GM12878 (cell line): ENCODE data around the gene TMEM214. TPM values are rescaled to one million over a fixed set of nuclear protein-coding genes. Genes with fewer than 3 reads are reported as not detected.

ENCODE experiments used
- ATAC-seq: fragments of 200-7000 bp; cut with Tn5 transposase; 3 replicates; pipeline ENCODE4 v1.9.1; 2020; ENCODE audit warnings: mild to moderate bottlenecking, moderate library complexity
- BruUV-seq: library from RNA; stranded (reverse); fragments of 400-500 nt; replicated peaks from 2 replicates; lab custom pipeline; 2021; lab: Mats Ljungman, UMichigan
- CTCF ChIA-PET: fragments of 300-600 bp; sonication (Branson Sonifier 250); formaldehyde crosslinking; extraction: SDS; loops from one replicate; lab custom pipeline; 2021; ENCODE audit warnings: inconsistent platforms; lab: Yijun Ruan, JAX
- POLR2A ChIA-PET: fragments of 350-600 bp; formaldehyde crosslinking; extraction: SDS; loops from one replicate; lab custom pipeline; 2021; ENCODE audit warnings: inconsistent platforms; lab: Charles Lee
- RAD21 ChIA-PET: fragments of 300-600 bp; sonication (Branson Sonifier 250); formaldehyde crosslinking; loops from one replicate; lab custom pipeline; 2023; ENCODE audit warnings: antibody characterized with exemption; ENCODE audit not compliant: unreplicated experiment; lab: Charles Lee
- SMC1A ChIA-PET: fragments of 300-600 bp; sonication (Branson Sonifier 250); formaldehyde crosslinking; loops from one replicate; lab custom pipeline; 2023; ENCODE audit not compliant: unreplicated experiment, uncharacterized antibody; lab: Charles Lee
- DNase-seq: peaks from one replicate; pipeline ENCODE4 v3.0.0-alpha.2; 2011; ENCODE audit warnings: low read depth, low spot score
- FAIRE-seq: peaks from 3 replicates; lab custom pipeline; 2011; peaks lifted over from hg19 to GRCh38; lab: Jason Lieb, UNC
- H2AFZ ChIP-seq: 2 replicates; pipeline ENCODE4 v1.6.0; 2011; ENCODE audit warnings: low read depth, low read length, control low read depth; ENCODE audit not compliant: control insufficient read depth
- H3K27ac ChIP-seq: 2 replicates; pipeline ENCODE4 v1.5.1; 2011; ENCODE audit warnings: control low read depth; ENCODE audit not compliant: control insufficient read depth, insufficient read depth
- H3K27me3 ChIP-seq, 2 experiments: replicated peaks in 1 of 2; 2 replicates each; pipeline versions ENCODE4 v1.6.0 to v1.6.1; 2011; ENCODE audit warnings: low read length in 1 of 2; ENCODE audit not compliant: control insufficient read depth in 2 of 2, insufficient read depth in 2 of 2
- H3K36me3 ChIP-seq, 2 experiments: 2 replicates each; pipeline ENCODE4 v1.5.1; 2011; ENCODE audit warnings: low read length in 1 of 2; ENCODE audit not compliant: control insufficient read depth in 2 of 2, insufficient read depth in 2 of 2
- H3K4me1 ChIP-seq: 2 replicates; pipeline ENCODE4 v1.6.1; 2011; ENCODE audit warnings: mild to moderate bottlenecking, low read length, moderate library complexity, mixed read lengths; ENCODE audit not compliant: control insufficient read depth, insufficient read depth
- H3K4me2 ChIP-seq: 2 replicates; pipeline ENCODE4 v1.6.0; 2011; ENCODE audit warnings: control low read depth; ENCODE audit not compliant: control insufficient read depth, insufficient read depth
- H3K4me3 ChIP-seq: fragments of 200-600 bp; sonication (generic); 2 replicates; pipeline ENCODE4 v1.5.1; 2016
- H3K79me2 ChIP-seq: 2 replicates; pipeline ENCODE4 v1.6.0; 2011; ENCODE audit warnings: low read length; ENCODE audit not compliant: control insufficient read depth, insufficient read depth
- H3K9ac ChIP-seq: 2 replicates; pipeline ENCODE4 v1.8.0; 2011; ENCODE audit warnings: low read length, control low read depth, mixed read lengths; ENCODE audit not compliant: control insufficient read depth, insufficient read depth
- H3K9me3 ChIP-seq: replicated peaks from 3 replicates; pipeline ENCODE4 v1.5.1; 2011; ENCODE audit warnings: mild to moderate bottlenecking, low read length; ENCODE audit not compliant: control insufficient read depth, insufficient read depth
- H4K20me1 ChIP-seq: 2 replicates; pipeline ENCODE4 v1.6.0; 2011; ENCODE audit not compliant: control insufficient read depth, insufficient read depth
- BHLHE40 ChIP-seq, 2 experiments: fragments of 450-650 bp in 1 of 2; IDR thresholded peaks; 2 replicates each; pipeline ENCODE4 v1.6.1; 2011 to 2017; ENCODE audit warnings: low read depth in 2 of 2, borderline replicate concordance in 1 of 2, improper control_type of control experiment in 1 of 2, low read length in 1 of 2, mild to moderate bottlenecking in 1 of 2
- CBX5 ChIP-seq: sonication (generic); IDR thresholded peaks from 2 replicates; pipeline ENCODE4 v1.6.1; 2016; ENCODE audit warnings: low read depth, moderate library complexity, mild to moderate bottlenecking, inconsistent platforms
- CREB1 ChIP-seq: IDR thresholded peaks from 2 replicates; pipeline ENCODE4 v1.6.1; 2012; ENCODE audit warnings: low read depth, mild to moderate bottlenecking, inconsistent platforms
- KLF5 ChIP-seq: fragments of 450-650 bp; IDR thresholded peaks from 2 replicates; pipeline ENCODE4 v1.6.1; 2014; ENCODE audit warnings: mild to moderate bottlenecking; ENCODE audit not compliant: partially characterized antibody
- MEF2A ChIP-seq: IDR thresholded peaks from 2 replicates; pipeline ENCODE4 v1.6.1; 2011; ENCODE audit warnings: low read depth, mild to moderate bottlenecking, low read length, moderate library complexity; ENCODE audit not compliant: insufficient read depth
- RAD51 ChIP-seq: fragments of 450-650 bp; IDR thresholded peaks from 2 replicates; pipeline ENCODE4 v1.6.1; 2016; ENCODE audit warnings: moderate library complexity, mild to moderate bottlenecking, inconsistent platforms
- WGBS: methylation state at CpG from one replicate; pipeline ENCODE4 v1.1.6; 2016; ENCODE audit warnings: low lambda C conversion rate; ENCODE audit not compliant: insufficient replicate concordance, insufficient coverage; ENCODE audit errors: missing lambda C conversion rate; 5-methylcytosine and 5-hydroxymethylcytosine counted together
- in situ Hi-C: fragments of 300-500 bp; cut with MboI; formaldehyde crosslinking; loops from 9 replicates; pipeline ENCODE4 v1.14.3; 2018; ENCODE audit warnings: mixed read lengths
- intact Hi-C: fragments of 100-400 bp; cut with micrococcal nuclease; formaldehyde crosslinking; loops from one replicate; pipeline ENCODE4 v1.14.2; 2022; ENCODE audit not compliant: unreplicated experiment
- polyA plus RNA-seq, 11 experiments: library from polyadenylated mRNA; depleted of rRNA in 4 of 11; unstranded in 6 of 11; stranded (reverse) in 5 of 11; fragments of >200 nt; fragmentation: Nextera tagmentation in 4 of 11; fragmentation: Illumina TruSeq in 1 of 11; extraction: Ambion mirVana in 4 of 11; extraction: Trizol in 1 of 11; gene quantifications; 1 replicate in 1 of 11; 2 replicates in 10 of 11; pipeline versions ENCODE4 v1.2.1 to v1.2.3, GENCODE V29; 2011 to 2016; ENCODE audit warnings: inconsistent platforms in 2 of 11, missing spikeins in 2 of 11, low read depth in 1 of 11
- total RNA-seq, 4 experiments: library from RNA; depleted of rRNA in 3 of 4; stranded (reverse); fragments of >200 nt in 3 of 4; fragmentation: Illumina TruSeq in 1 of 4; extraction: Trizol in 1 of 4; gene quantifications; 2 replicates each; pipeline versions ENCODE4 v1.2.1 to v1.2.3, GENCODE V29; 2013 to 2021
- TF ChIP-seq, protein P1 (sequence below): fragments of 450-650 bp; formaldehyde crosslinking; IDR thresholded peaks from 2 replicates; pipeline ENCODE4 v1.4.0; 2020; ENCODE audit warnings: mild to moderate bottlenecking, moderate library complexity
- TF ChIP-seq, protein P2 (sequence below): fragments of 450-650 bp; IDR thresholded peaks from 2 replicates; pipeline ENCODE4 v1.6.1; 2016; ENCODE audit warnings: mild to moderate bottlenecking, moderate library complexity, borderline replicate concordance
- TF ChIP-seq, protein P3 (sequence below): fragments of 450-650 bp; IDR thresholded peaks from 2 replicates; pipeline ENCODE4 v1.6.1; 2017; ENCODE audit warnings: borderline replicate concordance
- TF ChIP-seq, protein P4 (sequence below): fragments of 450-650 bp; IDR thresholded peaks from 2 replicates; pipeline ENCODE4 v1.6.1; 2018; ENCODE audit warnings: borderline replicate concordance, mild to moderate bottlenecking; ENCODE audit not compliant: partially characterized antibody

TMEM214 gene
- total and polyA plus RNA-seq, 10 of the 15 experiments (the other 5 are each of a cell fraction or from before 2014, with no cell fraction given), result 10.4 to 79.2 (median 45.0) TPM

DNA sequence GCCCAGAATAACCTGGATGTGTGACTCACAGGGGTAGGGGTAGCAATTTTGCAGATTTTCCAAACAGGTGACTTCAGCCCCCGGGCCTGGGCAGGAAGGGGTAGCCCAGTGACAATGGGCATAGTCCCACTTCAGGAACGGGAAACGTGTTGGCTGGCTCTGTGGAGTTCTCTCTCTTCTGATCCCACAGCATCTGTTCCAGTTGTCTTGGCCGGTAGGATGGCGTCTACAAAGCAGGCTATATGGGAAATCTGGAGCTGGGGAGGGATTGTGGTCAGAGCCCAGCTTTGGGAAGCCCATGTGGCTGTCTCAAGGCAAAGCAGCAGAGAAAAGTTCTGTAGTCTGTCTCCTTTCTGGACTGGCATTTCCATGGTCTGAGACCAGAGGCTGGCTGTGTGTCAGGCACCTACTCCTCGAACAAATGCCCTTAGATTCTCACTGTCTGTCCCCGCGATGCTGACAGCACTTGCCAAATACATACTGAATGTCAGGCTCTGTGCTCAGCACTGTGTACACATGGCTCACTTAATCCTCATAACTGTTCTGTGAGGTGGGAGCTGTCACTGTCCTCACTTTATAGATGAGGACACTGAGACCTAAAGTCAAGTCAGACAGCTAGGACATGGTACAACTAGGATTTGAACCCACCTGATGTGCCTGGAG, 17.9 kb upstream of the TMEM214 start:
- Histone ChIP-seq H3K4me3 (no peak overlapping the region), H4K20me1 (no peaks in the 10 kb centered on the region), H3K27me3 (no peaks in the 10 kb centered on the region), H3K4me1 (no peaks in the 10 kb centered on the region), H3K9me3 (no peaks in the 10 kb centered on the region), H3K27ac (no peak overlapping the region), H3K79me2 (no peaks in the 10 kb centered on the region), H3K9ac (no peak overlapping the region), H2AFZ (no peak overlapping the region), H3K4me2 (no peak overlapping the region), H3K36me3 (no peaks in the 10 kb centered on the region; a peak in 1 of 4 replicates)
- intact Hi-C loops (loop anchor here (10.0 kb wide), 1 partner anchor 170 kb away; the partner anchor contains the start of gene DPYSL5), in situ Hi-C loops (no loop called here)
- ChIA-PET SMC1A (interaction anchor here (1.0 to 4.3 kb wide), 2 partner anchors 20 to 53 kb away, joined by 3 to 61 read pairs; no protein-coding TSS in a partner anchor), RAD21 (interaction anchor here (0.9 kb wide), 1 partner anchor 53 kb away, joined by 3 read pairs; no protein-coding TSS in a partner anchor), POLR2A (no interaction called here), CTCF (interaction anchor here (0.9 to 9.9 kb wide), 6 partner anchors 50 to 288 kb away, joined by 3 to 153 read pairs (median 3); partner anchors contain the start of gene MAPRE3)
- DNase-seq (no peak), FAIRE-seq (no peak), ATAC-seq (no peak)
- 82% methylated on average over 8 of the region's 8 CpGs for WGBS
- no TSS peak for BruUV-seq
- TF ChIP-seq KLF5 (no peak), RAD51 (no peak), MEF2A (no peak), CREB1 (no peak), CBX5 (no peak), BHLHE40 (IDR thresholded peaks at IDR 0.05; ENCODE audit: borderline replicate concordance in 1 of 2, low read depth in 2 of 2, low read length in 1 of 2) (no peak)
- TF ChIP-seq, protein P1, sequence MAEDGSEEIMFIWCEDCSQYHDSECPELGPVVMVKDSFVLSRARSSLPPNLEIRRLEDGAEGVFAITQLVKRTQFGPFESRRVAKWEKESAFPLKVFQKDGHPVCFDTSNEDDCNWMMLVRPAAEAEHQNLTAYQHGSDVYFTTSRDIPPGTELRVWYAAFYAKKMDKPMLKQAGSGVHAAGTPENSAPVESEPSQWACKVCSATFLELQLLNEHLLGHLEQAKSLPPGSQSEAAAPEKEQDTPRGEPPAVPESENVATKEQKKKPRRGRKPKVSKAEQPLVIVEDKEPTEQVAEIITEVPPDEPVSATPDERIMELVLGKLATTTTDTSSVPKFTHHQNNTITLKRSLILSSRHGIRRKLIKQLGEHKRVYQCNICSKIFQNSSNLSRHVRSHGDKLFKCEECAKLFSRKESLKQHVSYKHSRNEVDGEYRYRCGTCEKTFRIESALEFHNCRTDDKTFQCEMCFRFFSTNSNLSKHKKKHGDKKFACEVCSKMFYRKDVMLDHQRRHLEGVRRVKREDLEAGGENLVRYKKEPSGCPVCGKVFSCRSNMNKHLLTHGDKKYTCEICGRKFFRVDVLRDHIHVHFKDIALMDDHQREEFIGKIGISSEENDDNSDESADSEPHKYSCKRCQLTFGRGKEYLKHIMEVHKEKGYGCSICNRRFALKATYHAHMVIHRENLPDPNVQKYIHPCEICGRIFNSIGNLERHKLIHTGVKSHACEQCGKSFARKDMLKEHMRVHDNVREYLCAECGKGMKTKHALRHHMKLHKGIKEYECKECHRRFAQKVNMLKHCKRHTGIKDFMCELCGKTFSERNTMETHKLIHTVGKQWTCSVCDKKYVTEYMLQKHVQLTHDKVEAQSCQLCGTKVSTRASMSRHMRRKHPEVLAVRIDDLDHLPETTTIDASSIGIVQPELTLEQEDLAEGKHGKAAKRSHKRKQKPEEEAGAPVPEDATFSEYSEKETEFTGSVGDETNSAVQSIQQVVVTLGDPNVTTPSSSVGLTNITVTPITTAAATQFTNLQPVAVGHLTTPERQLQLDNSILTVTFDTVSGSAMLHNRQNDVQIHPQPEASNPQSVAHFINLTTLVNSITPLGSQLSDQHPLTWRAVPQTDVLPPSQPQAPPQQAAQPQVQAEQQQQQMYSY (CRISPR knock-in tag), result no peak
- TF ChIP-seq, protein P2, sequence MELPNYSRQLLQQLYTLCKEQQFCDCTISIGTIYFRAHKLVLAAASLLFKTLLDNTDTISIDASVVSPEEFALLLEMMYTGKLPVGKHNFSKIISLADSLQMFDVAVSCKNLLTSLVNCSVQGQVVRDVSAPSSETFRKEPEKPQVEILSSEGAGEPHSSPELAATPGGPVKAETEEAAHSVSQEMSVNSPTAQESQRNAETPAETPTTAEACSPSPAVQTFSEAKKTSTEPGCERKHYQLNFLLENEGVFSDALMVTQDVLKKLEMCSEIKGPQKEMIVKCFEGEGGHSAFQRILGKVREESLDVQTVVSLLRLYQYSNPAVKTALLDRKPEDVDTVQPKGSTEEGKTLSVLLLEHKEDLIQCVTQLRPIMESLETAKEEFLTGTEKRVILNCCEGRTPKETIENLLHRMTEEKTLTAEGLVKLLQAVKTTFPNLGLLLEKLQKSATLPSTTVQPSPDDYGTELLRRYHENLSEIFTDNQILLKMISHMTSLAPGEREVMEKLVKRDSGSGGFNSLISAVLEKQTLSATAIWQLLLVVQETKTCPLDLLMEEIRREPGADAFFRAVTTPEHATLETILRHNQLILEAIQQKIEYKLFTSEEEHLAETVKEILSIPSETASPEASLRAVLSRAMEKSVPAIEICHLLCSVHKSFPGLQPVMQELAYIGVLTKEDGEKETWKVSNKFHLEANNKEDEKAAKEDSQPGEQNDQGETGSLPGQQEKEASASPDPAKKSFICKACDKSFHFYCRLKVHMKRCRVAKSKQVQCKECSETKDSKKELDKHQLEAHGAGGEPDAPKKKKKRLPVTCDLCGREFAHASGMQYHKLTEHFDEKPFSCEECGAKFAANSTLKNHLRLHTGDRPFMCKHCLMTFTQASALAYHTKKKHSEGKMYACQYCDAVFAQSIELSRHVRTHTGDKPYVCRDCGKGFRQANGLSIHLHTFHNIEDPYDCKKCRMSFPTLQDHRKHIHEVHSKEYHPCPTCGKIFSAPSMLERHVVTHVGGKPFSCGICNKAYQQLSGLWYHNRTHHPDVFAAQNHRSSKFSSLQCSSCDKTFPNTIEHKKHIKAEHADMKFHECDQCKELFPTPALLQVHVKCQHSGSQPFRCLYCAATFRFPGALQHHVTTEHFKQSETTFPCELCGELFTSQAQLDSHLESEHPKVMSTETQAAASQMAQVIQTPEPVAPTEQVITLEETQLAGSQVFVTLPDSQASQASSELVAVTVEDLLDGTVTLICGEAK, result no peak
- TF ChIP-seq, protein P3, sequence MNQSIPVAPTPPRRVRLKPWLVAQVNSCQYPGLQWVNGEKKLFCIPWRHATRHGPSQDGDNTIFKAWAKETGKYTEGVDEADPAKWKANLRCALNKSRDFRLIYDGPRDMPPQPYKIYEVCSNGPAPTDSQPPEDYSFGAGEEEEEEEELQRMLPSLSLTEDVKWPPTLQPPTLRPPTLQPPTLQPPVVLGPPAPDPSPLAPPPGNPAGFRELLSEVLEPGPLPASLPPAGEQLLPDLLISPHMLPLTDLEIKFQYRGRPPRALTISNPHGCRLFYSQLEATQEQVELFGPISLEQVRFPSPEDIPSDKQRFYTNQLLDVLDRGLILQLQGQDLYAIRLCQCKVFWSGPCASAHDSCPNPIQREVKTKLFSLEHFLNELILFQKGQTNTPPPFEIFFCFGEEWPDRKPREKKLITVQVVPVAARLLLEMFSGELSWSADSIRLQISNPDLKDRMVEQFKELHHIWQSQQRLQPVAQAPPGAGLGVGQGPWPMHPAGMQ, result no peak
- TF ChIP-seq, protein P4, sequence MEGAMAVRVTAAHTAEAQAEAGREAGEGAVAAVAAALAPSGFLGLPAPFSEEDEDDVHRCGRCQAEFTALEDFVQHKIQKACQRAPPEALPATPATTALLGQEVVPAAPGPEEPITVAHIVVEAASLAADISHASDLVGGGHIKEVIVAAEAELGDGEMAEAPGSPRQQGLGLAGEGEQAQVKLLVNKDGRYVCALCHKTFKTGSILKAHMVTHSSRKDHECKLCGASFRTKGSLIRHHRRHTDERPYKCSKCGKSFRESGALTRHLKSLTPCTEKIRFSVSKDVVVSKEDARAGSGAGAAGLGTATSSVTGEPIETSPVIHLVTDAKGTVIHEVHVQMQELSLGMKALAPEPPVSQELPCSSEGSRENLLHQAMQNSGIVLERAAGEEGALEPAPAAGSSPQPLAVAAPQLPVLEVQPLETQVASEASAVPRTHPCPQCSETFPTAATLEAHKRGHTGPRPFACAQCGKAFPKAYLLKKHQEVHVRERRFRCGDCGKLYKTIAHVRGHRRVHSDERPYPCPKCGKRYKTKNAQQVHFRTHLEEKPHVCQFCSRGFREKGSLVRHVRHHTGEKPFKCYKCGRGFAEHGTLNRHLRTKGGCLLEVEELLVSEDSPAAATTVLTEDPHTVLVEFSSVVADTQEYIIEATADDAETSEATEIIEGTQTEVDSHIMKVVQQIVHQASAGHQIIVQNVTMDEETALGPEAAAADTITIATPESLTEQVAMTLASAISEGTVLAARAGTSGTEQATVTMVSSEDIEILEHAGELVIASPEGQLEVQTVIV, result no peak
